IMR-90 (cell line): ENCODE data around the gene KLHL17. TPM values are rescaled to one million over a fixed set of nuclear protein-coding genes. Genes with fewer than 3 reads are reported as not detected.
A peak's percentile ranks its signal among the peaks of the same experiment; 100 is the strongest.

Experiments used
- ATAC-seq: fragments of 200-7000 bp; cut with Tn5 transposase; 2 replicates; pipeline ENCODE4 v1.9.1; 2020; ENCODE audit warnings: low read depth, mild to moderate bottlenecking, moderate library complexity
- BruUV-seq: library from RNA; stranded (reverse); fragments of 400-500 nt; replicated peaks from 2 replicates; lab custom pipeline; 2021; lab: Mats Ljungman, UMichigan
- CTCF ChIA-PET: fragments of 300-600 bp; formaldehyde crosslinking; extraction: SDS; loops from one replicate; lab custom pipeline; 2021; ENCODE audit warnings: antibody characterized with exemption; lab: Yijun Ruan, JAX
- POLR2A ChIA-PET: fragments of 300-600 bp; sonication (Branson Sonifier 250); formaldehyde crosslinking; loops from one replicate; lab custom pipeline; 2022; ENCODE audit warnings: antibody characterized with exemption; ENCODE audit not compliant: unreplicated experiment; lab: Charles Lee
- DNase-seq: peaks from one replicate; pipeline ENCODE4 v3.0.0; 2013
- H2AFZ ChIP-seq: replicated peaks from 2 replicates; pipeline ENCODE3; 2013; ENCODE audit warnings: low read length, mild to moderate bottlenecking; ENCODE audit not compliant: poor library complexity
- H2AK5ac ChIP-seq: 2 replicates; pipeline ENCODE4 v1.6.1; 2013; ENCODE audit warnings: low read depth, low read length, inconsistent platforms
- H2AK9ac ChIP-seq: replicated peaks from 2 replicates; pipeline ENCODE3; 2013; ENCODE audit warnings: mild to moderate bottlenecking, low read depth, low read length, moderate library complexity; ENCODE audit not compliant: poor library complexity
- H2BK120ac ChIP-seq: 2 replicates; pipeline ENCODE4 v1.6.1; 2013; ENCODE audit warnings: low read depth, low read length, inconsistent platforms
- H2BK15ac ChIP-seq: 3 replicates; pipeline ENCODE4 v1.6.1; 2013; ENCODE audit warnings: low read depth, low read length, inconsistent platforms
- H2BK20ac ChIP-seq: 2 replicates; pipeline ENCODE4 v1.6.1; 2013; ENCODE audit warnings: low read depth, mild to moderate bottlenecking, inconsistent platforms, low read length, moderate library complexity
- H2BK5ac ChIP-seq: 2 replicates; pipeline ENCODE4 v1.6.1; 2013; ENCODE audit warnings: mild to moderate bottlenecking, low read depth, low read length, inconsistent platforms; ENCODE audit not compliant: poor library complexity, severe bottlenecking
- H3K14ac ChIP-seq: replicated peaks from 2 replicates; pipeline ENCODE4 v1.6.1; 2013; ENCODE audit warnings: low read depth, low read length, inconsistent platforms
- H3K18ac ChIP-seq: 2 replicates; pipeline ENCODE4 v1.6.1; 2013; ENCODE audit warnings: low read depth, low read length, control low read depth
- H3K23ac ChIP-seq: 2 replicates; pipeline ENCODE4 v1.6.1; 2013; ENCODE audit warnings: low read depth, low read length, inconsistent platforms
- H3K27ac ChIP-seq: 2 replicates; pipeline ENCODE4 v1.5.1; 2013; ENCODE audit warnings: mild to moderate bottlenecking, control low read depth, low read length; ENCODE audit not compliant: insufficient read depth
- H3K27me3 ChIP-seq: 2 replicates; pipeline ENCODE4 v1.6.1; 2013; ENCODE audit warnings: low read length; ENCODE audit not compliant: control insufficient read depth, insufficient read depth
- H3K36me3 ChIP-seq: 2 replicates; pipeline ENCODE4 v1.6.1; 2013; ENCODE audit warnings: low read length, mixed read lengths; ENCODE audit not compliant: control insufficient read depth, insufficient read depth
- H3K4ac ChIP-seq: 2 replicates; pipeline ENCODE4 v1.6.1; 2013; ENCODE audit warnings: low read depth, low read length, inconsistent platforms
- H3K4me1 ChIP-seq: 2 replicates; pipeline ENCODE4 v1.6.1; 2013; ENCODE audit warnings: low read length, mixed read lengths; ENCODE audit not compliant: control insufficient read depth, insufficient read depth
- H3K4me2 ChIP-seq: 2 replicates; pipeline ENCODE4 v1.6.1; 2013; ENCODE audit warnings: low read depth, mild to moderate bottlenecking, control low read depth, low read length, moderate library complexity
- H3K4me3 ChIP-seq: 2 replicates; pipeline ENCODE4 v1.5.1; 2013; ENCODE audit warnings: low read depth, mild to moderate bottlenecking, control low read depth, low read length, moderate library complexity; ENCODE audit not compliant: insufficient read depth
- H3K56ac ChIP-seq: 2 replicates; pipeline ENCODE4 v1.6.1; 2013; ENCODE audit warnings: low read length, inconsistent platforms; ENCODE audit not compliant: insufficient read depth; ENCODE audit errors: extremely low read depth
- H3K79me1 ChIP-seq, 2 experiments: 2 replicates each; pipeline ENCODE4 v1.6.1; 2013; ENCODE audit warnings: low read length in 2 of 2, inconsistent platforms in 1 of 2, low read depth in 1 of 2
- H3K9ac ChIP-seq: 2 replicates; pipeline ENCODE4 v1.6.1; 2013; ENCODE audit warnings: low read depth, low read length, control low read depth
- H3K9me1 ChIP-seq: 2 replicates; pipeline ENCODE4 v1.6.1; 2013; ENCODE audit warnings: low read length, inconsistent platforms; ENCODE audit not compliant: insufficient read depth
- H3K9me3 ChIP-seq: 2 replicates; pipeline ENCODE4 v1.6.1; 2013; ENCODE audit warnings: low read length; ENCODE audit not compliant: control insufficient read depth, insufficient read depth
- H4K20me1 ChIP-seq: 2 replicates; pipeline ENCODE4 v1.6.1; 2013; ENCODE audit warnings: low read length, inconsistent platforms; ENCODE audit not compliant: insufficient read depth
- H4K5ac ChIP-seq: 2 replicates; pipeline ENCODE4 v1.6.1; 2013; ENCODE audit warnings: mild to moderate bottlenecking, low read depth, low read length, control low read depth
- H4K8ac ChIP-seq, 2 experiments: 2 replicates each; pipeline ENCODE4 v1.6.1; 2013; ENCODE audit warnings: low read depth in 2 of 2, low read length in 2 of 2, control low read depth in 1 of 2, inconsistent platforms in 1 of 2
- H4K91ac ChIP-seq: 2 replicates; pipeline ENCODE4 v1.6.1; 2013; ENCODE audit warnings: low read depth, low read length, inconsistent platforms; ENCODE audit not compliant: insufficient read depth
- MAFK ChIP-seq: IDR thresholded peaks from 2 replicates; pipeline ENCODE4 v1.6.1; 2012; ENCODE audit warnings: low read depth, low read length, improper control_type of control experiment
- WGBS, 2 experiments: methylation state at CpG; one replicate each; pipeline versions ENCODE4 v1.1.5 to v1.1.7; 2013; ENCODE audit warnings: missing lambda C conversion rate in 2 of 2; ENCODE audit not compliant: insufficient read length in 1 of 2; ENCODE audit errors: extremely low coverage in 2 of 2; 5-methylcytosine and 5-hydroxymethylcytosine counted together
- dilution Hi-C: fragments of 300-500 bp; cut with HindIII; formaldehyde crosslinking; loops from one replicate; pipeline ENCODE4 v1.14.3; 2018; ENCODE audit warnings: low sequenced_read_pairs; ENCODE audit not compliant: unreplicated experiment
- in situ Hi-C: fragments of 300-500 bp; cut with MboI; formaldehyde crosslinking; loops from 3 replicates; pipeline ENCODE4 v1.14.3; 2019; ENCODE audit warnings: low sequenced_read_pairs, inconsistent platforms, mixed read lengths
- intact Hi-C: fragments of 100-400 bp; cut with micrococcal nuclease; formaldehyde crosslinking; loops from 2 replicates; pipeline ENCODE4 v1.10.0; 2022
- polyA plus RNA-seq, 3 experiments: library from polyadenylated mRNA; depleted of rRNA; stranded (reverse); fragments of >200 nt; gene quantifications; 2 replicates each; pipeline ENCODE4 v1.2.3, GENCODE V29; 2012; ENCODE audit warnings: low replicate concordance in 1 of 3
- total RNA-seq: library from RNA; depleted of rRNA; stranded (reverse); fragments of >200 nt; gene quantifications from 2 replicates; pipeline ENCODE4 v1.2.3, GENCODE V29; 2012
- TF ChIP-seq, protein P1 (sequence below): conservative IDR thresholded peaks from 2 replicates; pipeline ENCODE4 v1.5.1; 2012; ENCODE audit warnings: mild to moderate bottlenecking, low read depth, low read length, improper control_type of control experiment

KLHL17 gene
- total and polyA plus RNA-seq, 2 of the 4 experiments (the other 2 are of a cell fraction) = 3.4 to 41.0 TPM

DNA sequence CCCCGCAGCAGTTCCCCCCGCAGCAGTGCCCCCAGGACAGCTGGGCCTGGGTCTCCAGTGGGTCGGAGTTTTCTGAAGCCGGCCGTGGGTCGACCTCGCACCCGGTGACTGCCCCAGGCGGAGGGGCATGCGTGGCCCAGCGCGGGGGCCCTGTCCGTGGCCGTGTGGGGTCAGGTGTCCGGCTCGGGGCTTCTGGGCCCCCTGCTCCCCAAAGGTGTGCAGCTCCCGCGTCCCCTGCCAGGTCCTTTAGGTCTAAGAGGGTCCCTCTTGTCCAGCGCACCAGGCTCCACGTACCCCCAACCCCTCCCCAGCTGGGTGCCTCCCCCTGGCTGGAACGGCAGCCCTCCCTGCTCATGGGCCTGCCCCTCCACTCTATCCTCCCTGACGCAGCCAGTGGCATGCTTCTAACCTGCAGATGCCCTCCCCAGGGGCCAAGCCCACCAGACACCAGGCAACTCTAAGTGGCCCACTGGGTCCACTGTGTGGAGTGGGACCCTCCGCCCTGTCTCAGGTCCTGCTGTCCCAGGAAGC is 45.5 kb downstream of the KLHL17 start:
- H3K23ac ChIP-seq = no peak overlapping the region
- peak overlapping the region; percentile 44 for H2BK5ac ChIP-seq
- no peak for DNase-seq
- ChIA-PET POLR2A (no interaction called here), CTCF (no interaction called here)
- peaks cover 6% of the 10 kb centered on the region; the same call in 1 of the 2 replicates for H3K9me1 ChIP-seq
- H3K4me3 ChIP-seq = no peak overlapping the region
- no peak overlapping the region for H3K56ac ChIP-seq
- H2AFZ ChIP-seq = peak overlapping the region; percentile 43
- no peaks in the 10 kb centered on the region for H3K27me3 ChIP-seq
- no peak overlapping the region for H3K4ac ChIP-seq
- H2BK15ac ChIP-seq = no peak overlapping the region
- no peak overlapping the region for H3K9ac ChIP-seq
- dilution Hi-C loops = no loop called here
- no peaks in the 10 kb centered on the region for H3K36me3 ChIP-seq
- 59% methylated on average over 9 of the region's 23 CpGs; no CpG with 5 or more reads in 1 of the 2 experiments for WGBS, 2 experiments
- H3K4me2 ChIP-seq = no peak overlapping the region
- peaks cover 8% of the 10 kb centered on the region for H3K4me1 ChIP-seq
- H4K20me1 ChIP-seq = peaks cover 4% of the 10 kb centered on the region; the same call in 1 of the 2 replicates
- H4K5ac ChIP-seq = no peak overlapping the region
- no peak overlapping the region for H2BK120ac ChIP-seq
- no peak overlapping the region for H3K14ac ChIP-seq
- H2AK9ac ChIP-seq = peak overlapping the region; percentile 50
- H4K91ac ChIP-seq = no peak overlapping the region
- in situ Hi-C loops = no loop called here
- no peak overlapping the region for H4K8ac ChIP-seq
- no peak for TF ChIP-seq MAFK
- TF ChIP-seq, protein P1, sequence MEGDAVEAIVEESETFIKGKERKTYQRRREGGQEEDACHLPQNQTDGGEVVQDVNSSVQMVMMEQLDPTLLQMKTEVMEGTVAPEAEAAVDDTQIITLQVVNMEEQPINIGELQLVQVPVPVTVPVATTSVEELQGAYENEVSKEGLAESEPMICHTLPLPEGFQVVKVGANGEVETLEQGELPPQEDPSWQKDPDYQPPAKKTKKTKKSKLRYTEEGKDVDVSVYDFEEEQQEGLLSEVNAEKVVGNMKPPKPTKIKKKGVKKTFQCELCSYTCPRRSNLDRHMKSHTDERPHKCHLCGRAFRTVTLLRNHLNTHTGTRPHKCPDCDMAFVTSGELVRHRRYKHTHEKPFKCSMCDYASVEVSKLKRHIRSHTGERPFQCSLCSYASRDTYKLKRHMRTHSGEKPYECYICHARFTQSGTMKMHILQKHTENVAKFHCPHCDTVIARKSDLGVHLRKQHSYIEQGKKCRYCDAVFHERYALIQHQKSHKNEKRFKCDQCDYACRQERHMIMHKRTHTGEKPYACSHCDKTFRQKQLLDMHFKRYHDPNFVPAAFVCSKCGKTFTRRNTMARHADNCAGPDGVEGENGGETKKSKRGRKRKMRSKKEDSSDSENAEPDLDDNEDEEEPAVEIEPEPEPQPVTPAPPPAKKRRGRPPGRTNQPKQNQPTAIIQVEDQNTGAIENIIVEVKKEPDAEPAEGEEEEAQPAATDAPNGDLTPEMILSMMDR = no peak
- no peaks in the 10 kb centered on the region for H3K9me3 ChIP-seq
- no peak overlapping the region for H3K18ac ChIP-seq
- intact Hi-C loops = no loop called here
- H2BK20ac ChIP-seq = no peak overlapping the region
- H3K27ac ChIP-seq = no peak overlapping the region
- no TSS peak for BruUV-seq
- ATAC-seq = no peak
- H3K79me1 ChIP-seq = peaks cover 8 to 22% of the 10 kb centered on the region in 2 experiments; a peak in 3 of 4 replicates
- H2AK5ac ChIP-seq = no peak overlapping the region
